OCI-LY7 (cell line): ENCODE data around the gene FBXL3. TPM values are rescaled to one million over a fixed set of nuclear protein-coding genes. Genes with fewer than 3 reads are reported as not detected.
A peak's percentile ranks its signal among the peaks of the same experiment; 100 is the strongest.
"Not testable (repeated sequence)": the region's sequence is repeated elsewhere in the genome, so short reads cannot be mapped to it uniquely, and the experiment has no call there.

ENCODE experiments used
- BruUV-seq: library from RNA; stranded (reverse); fragments of 400-500 nt; replicated peaks from 2 replicates; lab custom pipeline; 2021; lab: Mats Ljungman, UMichigan
- CTCF ChIA-PET: fragments of 300-600 bp; sonication (Branson Sonifier 250); formaldehyde crosslinking; loops from one replicate; lab custom pipeline; 2022; ENCODE audit warnings: antibody characterized with exemption; ENCODE audit not compliant: unreplicated experiment; lab: Charles Lee
- POLR2A ChIA-PET: fragments of 300-600 bp; sonication (Branson Sonifier 250); formaldehyde crosslinking; loops from one replicate; lab custom pipeline; 2022; ENCODE audit warnings: antibody characterized with exemption; lab: Charles Lee
- DNase-seq: peaks from one replicate; pipeline ENCODE4 v3.0.0-alpha.2; 2015; ENCODE audit warnings: low spot score
- H2AFZ ChIP-seq: fragments of 200-600 bp; sonication (generic), shearing (Covaris generic); 2 replicates; pipeline ENCODE4 v1.6.1; 2014; ENCODE audit warnings: mild to moderate bottlenecking, antibody characterized with exemption, low read length, moderate library complexity
- H3K27ac ChIP-seq: fragments of 200-600 bp; sonication (generic); 2 replicates; pipeline ENCODE4 v1.5.1; 2014; ENCODE audit warnings: mixed run types, low read depth, mild to moderate bottlenecking, moderate library complexity, low read length, inconsistent platforms; ENCODE audit not compliant: poor library complexity, severe bottlenecking
- H3K36me3 ChIP-seq: fragments of 200-600 bp; sonication (generic); 2 replicates; pipeline ENCODE4 v1.6.1; 2014; ENCODE audit warnings: mild to moderate bottlenecking, antibody characterized with exemption, low read length, moderate library complexity, mixed read lengths; ENCODE audit not compliant: insufficient read depth
- H3K4me1 ChIP-seq: fragments of 200-600 bp; sonication (generic); 2 replicates; pipeline ENCODE4 v1.5.1; 2014; ENCODE audit warnings: mild to moderate bottlenecking, low read length; ENCODE audit not compliant: insufficient read depth, poor library complexity, severe bottlenecking
- H3K4me2 ChIP-seq: fragments of 200-600 bp; sonication (generic); 2 replicates; pipeline ENCODE4 v1.6.1; 2014; ENCODE audit warnings: mild to moderate bottlenecking, low read length
- H3K4me3 ChIP-seq: fragments of 200-600 bp; sonication (generic); 2 replicates; pipeline ENCODE4 v1.5.1; 2014; ENCODE audit warnings: mild to moderate bottlenecking, low read depth, low read length; ENCODE audit not compliant: poor library complexity, severe bottlenecking
- H3K79me2 ChIP-seq: fragments of 200-600 bp; sonication (generic); 2 replicates; pipeline ENCODE4 v1.6.1; 2016; ENCODE audit warnings: low read depth, mild to moderate bottlenecking, low read length, moderate library complexity, mixed read lengths; ENCODE audit not compliant: insufficient read depth
- H3K9me2 ChIP-seq: fragments of 200-600 bp; sonication (generic); 2 replicates; pipeline ENCODE4 v1.6.1; 2016; ENCODE audit warnings: mild to moderate bottlenecking, low read length, mixed read lengths; ENCODE audit not compliant: insufficient read depth
- H3K9me3 ChIP-seq: fragments of 200-600 bp; sonication (generic); 2 replicates; pipeline ENCODE4 v1.6.1; 2014; ENCODE audit warnings: mild to moderate bottlenecking, mixed run types, low read length, mixed read lengths
- H4K20me1 ChIP-seq: fragments of 200-600 bp; sonication (generic); 2 replicates; pipeline ENCODE4 v1.6.1; 2014; ENCODE audit warnings: mild to moderate bottlenecking, antibody characterized with exemption, low read length, moderate library complexity, mixed read lengths; ENCODE audit not compliant: insufficient read depth
- CTCF ChIP-seq: fragments of 200-600 bp; sonication (generic); conservative IDR thresholded peaks from 2 replicates; pipeline ENCODE4 v1.5.1; 2014; ENCODE audit warnings: mild to moderate bottlenecking, antibody characterized with exemption, low read length, moderate library complexity, mixed read lengths
- EZH2phosphoT487 ChIP-seq: fragments of 200-600 bp; sonication (generic); IDR thresholded peaks from 2 replicates; pipeline ENCODE4 v1.6.1; 2018; ENCODE audit warnings: low read depth, borderline replicate concordance, mild to moderate bottlenecking, mixed run types, antibody characterized with exemption, low read length, moderate library complexity, mixed read lengths
- intact Hi-C: fragments of 100-400 bp; cut with micrococcal nuclease; formaldehyde crosslinking; loops from one replicate; pipeline ENCODE4 v1.10.0; 2022; ENCODE audit not compliant: unreplicated experiment
- total RNA-seq, 2 experiments: library from RNA; depleted of rRNA in 1 of 2; stranded (reverse); fragments of >200 nt in 1 of 2; shearing (Covaris generic) in 1 of 2; gene quantifications; 2 replicates each; pipeline ENCODE4 v1.2.3, GENCODE V29; 2014 to 2022

The FBXL3 gene
- total RNA-seq, 2 experiments from 2014 or later = 21.6 to 25.1 TPM

DNA sequence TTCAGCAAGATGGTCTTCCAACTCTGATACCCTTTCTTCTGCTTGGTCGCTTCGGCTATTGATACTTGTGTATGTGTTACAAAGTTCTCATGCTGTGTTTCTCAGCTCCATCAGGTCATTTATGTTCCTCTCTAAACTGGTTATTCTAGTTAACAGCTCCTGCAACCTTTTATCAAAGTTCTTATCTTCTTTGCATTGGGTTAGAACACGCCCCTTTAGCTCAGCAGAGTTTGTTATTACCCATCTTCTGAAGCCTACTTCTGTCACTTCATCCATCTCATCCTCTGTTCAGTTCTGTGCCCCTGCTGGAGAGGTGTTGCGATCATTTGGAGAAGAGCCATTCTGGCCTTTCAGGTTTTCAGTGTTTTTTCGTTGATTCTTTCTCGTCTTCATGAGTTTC lies 59.9 kb downstream of the FBXL3 start:
- no TSS peak for BruUV-seq
- H3K9me2 ChIP-seq = no peaks in the 10 kb centered on the region
- intact Hi-C loops = no loop called here
- TF ChIP-seq CTCF = no peak
- TF ChIP-seq EZH2phosphoT487 = no peak
- H4K20me1 ChIP-seq = no peaks in the 10 kb centered on the region
- H3K4me2 ChIP-seq = no peak overlapping the region
- H2AFZ ChIP-seq = no peak overlapping the region
- no peaks in the 10 kb centered on the region for H3K36me3 ChIP-seq
- H3K27ac ChIP-seq = no peak overlapping the region
- H3K4me3 ChIP-seq = no peak overlapping the region
- H3K9me3 ChIP-seq = no peaks in the 10 kb centered on the region
- ChIA-PET POLR2A (no interaction called here), CTCF (no interaction called here)
- no peaks in the 10 kb centered on the region for H3K79me2 ChIP-seq
- H3K4me1 ChIP-seq = no peaks in the 10 kb centered on the region
- no peak for DNase-seq

DNA sequence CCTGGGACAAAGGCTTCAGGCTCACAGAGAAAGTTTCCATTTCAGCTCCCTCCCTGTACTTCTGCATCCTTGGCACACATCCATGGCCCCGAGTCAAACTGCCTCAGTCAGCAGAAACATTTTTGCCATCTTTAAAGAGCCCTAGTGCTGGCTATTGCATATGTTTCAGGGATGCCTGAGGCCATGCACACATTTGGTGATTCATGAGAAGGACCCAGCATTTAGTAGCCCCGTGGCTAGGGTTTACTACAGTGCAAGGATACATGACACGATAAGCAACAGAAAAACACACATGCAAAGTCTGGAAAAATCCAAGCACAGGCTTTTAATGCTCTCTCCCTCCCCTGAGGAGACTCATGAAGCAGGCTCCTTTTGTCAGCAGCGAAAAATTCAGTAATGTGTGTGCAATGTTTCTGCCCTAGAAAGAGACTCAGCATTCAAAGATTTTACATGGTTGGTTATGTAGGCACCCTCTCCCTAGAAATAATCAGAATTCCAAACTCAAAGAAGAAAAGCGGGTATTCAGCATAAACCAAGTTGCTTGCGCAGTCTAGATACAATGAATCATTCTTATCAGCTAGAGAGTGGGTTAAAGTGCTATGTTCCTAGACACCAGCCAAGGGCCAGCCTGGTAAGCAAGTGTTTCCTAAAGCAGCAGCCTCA lies 61.1 kb downstream of the FBXL3 start:
- no peak overlapping the region for H3K27ac ChIP-seq
- no peak for TF ChIP-seq CTCF
- no peak for TF ChIP-seq EZH2phosphoT487
- POLR2A ChIA-PET = no interaction called here
- DNase-seq = no peak
- no peaks in the 10 kb centered on the region for H3K36me3 ChIP-seq
- H3K9me2 ChIP-seq = no peaks in the 10 kb centered on the region
- CTCF ChIA-PET = no interaction called here
- H3K9me3 ChIP-seq = no peaks in the 10 kb centered on the region
- intact Hi-C loops = no loop called here
- no TSS peak for BruUV-seq
- no peaks in the 10 kb centered on the region for H3K4me1 ChIP-seq
- H4K20me1 ChIP-seq = no peaks in the 10 kb centered on the region
- no peak overlapping the region for H3K4me2 ChIP-seq
- H3K4me3 ChIP-seq = no peak overlapping the region
- no peak overlapping the region for H2AFZ ChIP-seq
- no peaks in the 10 kb centered on the region for H3K79me2 ChIP-seq

- not testable (repeated sequence) for BruUV-seq
These were observed 67.2 kb downstream of the FBXL3 start for GRCh38 chr13:76959734-76960133.

More at GRCh38 chr13:76959734-76960133, 67.2 kb downstream of the FBXL3 start:
- peaks cover 11% of the 10 kb centered on the region; the same call in 1 of the 2 replicates for H3K9me3 ChIP-seq
- H3K4me1 ChIP-seq, CTCF ChIA-PET, H3K9me2 ChIP-seq, H3K4me2 ChIP-seq, H3K79me2 ChIP-seq, H3K27ac ChIP-seq, H3K36me3 ChIP-seq, H3K4me3 ChIP-seq, intact Hi-C loops, H4K20me1 ChIP-seq, H2AFZ ChIP-seq: not testable (repeated sequence)
- DNase-seq = peak; percentile 18
- POLR2A ChIA-PET = interaction anchor here (0.6 kb wide), 1 partner anchor 1294 kb away, joined by 3 read pairs; no protein-coding TSS in a partner anchor
